MM.1S (cell line): Measurements from ENCODE around the gene CFAP20.

Source experiments
- EZH2 ChIP-seq: fragments of 300-600 bp; sonication (generic); optimal IDR thresholded peaks from 2 replicates; pipeline ENCODE3; 2017; ENCODE audit warnings: low read depth, mild to moderate bottlenecking, antibody characterized with exemption, low read length, mixed read lengths
- EZH2phosphoT487 ChIP-seq: fragments of 300-600 bp; sonication (generic); IDR thresholded peaks from 2 replicates; pipeline ENCODE4 v1.6.1; 2018; ENCODE audit warnings: antibody characterized with exemption, low read length
- TF ChIP-seq, protein P1 (sequence below): fragments of 300-600 bp; sonication (generic); IDR thresholded peaks from 2 replicates; pipeline ENCODE4 v1.5.1; 2016; ENCODE audit warnings: antibody characterized with exemption, low read length, mixed read lengths

DNA sequence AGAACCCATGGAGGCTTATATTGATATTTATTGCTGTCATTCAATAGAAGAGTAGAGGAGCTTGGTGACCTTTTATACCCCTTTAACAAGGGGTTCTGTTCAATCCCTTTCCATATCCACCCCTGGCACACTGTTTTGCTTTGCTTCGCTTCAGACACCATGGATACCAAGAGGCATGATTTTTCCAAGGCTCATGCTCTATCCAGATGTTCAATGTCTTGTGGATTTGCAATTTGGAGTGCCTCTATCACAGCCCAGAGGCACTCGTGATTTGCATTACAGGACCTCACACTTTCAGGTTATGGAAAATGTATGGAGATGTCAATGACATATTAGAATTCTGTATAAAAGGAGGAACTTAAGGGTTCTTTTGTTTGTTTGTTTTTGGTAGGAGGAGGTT is 21.5 kb downstream of the CFAP20 start:
- TF ChIP-seq, protein P1, sequence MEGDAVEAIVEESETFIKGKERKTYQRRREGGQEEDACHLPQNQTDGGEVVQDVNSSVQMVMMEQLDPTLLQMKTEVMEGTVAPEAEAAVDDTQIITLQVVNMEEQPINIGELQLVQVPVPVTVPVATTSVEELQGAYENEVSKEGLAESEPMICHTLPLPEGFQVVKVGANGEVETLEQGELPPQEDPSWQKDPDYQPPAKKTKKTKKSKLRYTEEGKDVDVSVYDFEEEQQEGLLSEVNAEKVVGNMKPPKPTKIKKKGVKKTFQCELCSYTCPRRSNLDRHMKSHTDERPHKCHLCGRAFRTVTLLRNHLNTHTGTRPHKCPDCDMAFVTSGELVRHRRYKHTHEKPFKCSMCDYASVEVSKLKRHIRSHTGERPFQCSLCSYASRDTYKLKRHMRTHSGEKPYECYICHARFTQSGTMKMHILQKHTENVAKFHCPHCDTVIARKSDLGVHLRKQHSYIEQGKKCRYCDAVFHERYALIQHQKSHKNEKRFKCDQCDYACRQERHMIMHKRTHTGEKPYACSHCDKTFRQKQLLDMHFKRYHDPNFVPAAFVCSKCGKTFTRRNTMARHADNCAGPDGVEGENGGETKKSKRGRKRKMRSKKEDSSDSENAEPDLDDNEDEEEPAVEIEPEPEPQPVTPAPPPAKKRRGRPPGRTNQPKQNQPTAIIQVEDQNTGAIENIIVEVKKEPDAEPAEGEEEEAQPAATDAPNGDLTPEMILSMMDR = no peak
- TF ChIP-seq EZH2 (no peak), EZH2phosphoT487 (no peak)
